ENCODE results near the gene FOXO3.
"Not testable (repeated sequence)": the region's sequence is repeated elsewhere in the genome, so short reads cannot be mapped to it uniquely, and the experiment has no call there.

DNA sequence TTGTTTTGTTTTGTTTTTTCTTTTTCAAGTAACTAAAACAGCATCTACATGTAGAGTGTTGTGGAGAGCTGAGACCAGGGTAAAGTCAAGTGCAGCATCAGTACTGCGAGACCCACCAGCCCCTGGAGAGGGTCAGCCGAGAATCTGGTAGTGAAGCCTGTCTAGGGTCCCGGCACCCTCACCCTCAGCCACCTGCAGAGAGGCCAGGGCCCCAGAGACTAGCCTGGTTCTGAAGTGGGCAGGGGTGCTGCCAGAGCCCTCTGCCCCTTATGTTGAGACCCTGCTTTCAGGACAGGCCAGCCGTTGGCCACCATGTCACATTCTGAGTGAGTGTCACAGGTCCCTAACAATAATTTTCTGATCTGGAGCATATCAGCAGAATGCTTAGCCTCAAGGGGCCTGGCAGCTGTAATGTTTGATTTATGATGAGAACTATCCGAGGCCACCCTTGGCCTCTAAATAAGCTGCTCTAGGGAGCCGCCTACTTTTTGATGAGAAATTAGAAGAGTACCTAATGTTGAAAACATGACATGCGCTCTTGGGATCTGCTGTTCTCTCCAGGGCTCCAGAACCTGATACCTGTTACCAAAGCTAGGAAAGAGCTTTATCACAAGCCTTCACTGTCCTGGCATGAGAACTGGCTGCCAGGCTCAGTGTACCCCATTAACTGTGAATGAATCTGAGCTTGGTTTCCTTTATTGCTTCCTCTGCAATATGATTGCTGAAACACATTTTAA lies 121.8 kb downstream of the FOXO3 start:
- not testable (repeated sequence) for TF ChIP-seq ARID2 (CRISPR knock-in tag; IDR thresholded peaks at IDR 0.05; ENCODE audit: borderline replicate concordance); ZFP36L2 (CRISPR knock-in tag; IDR thresholded peaks at IDR 0.05); NFYB (CRISPR knock-in tag; IDR thresholded peaks at IDR 0.05); NFE2L1 (CRISPR knock-in tag; IDR thresholded peaks at IDR 0.05; ENCODE audit: borderline replicate concordance); POLR2AphosphoS5 (IDR thresholded peaks at IDR 0.05; ENCODE audit: low read depth, low read length); ZNF160 (CRISPR knock-in tag; IDR thresholded peaks at IDR 0.05); EED (CRISPR knock-in tag; IDR thresholded peaks at IDR 0.05); CC2D1A (CRISPR knock-in tag; IDR thresholded peaks at IDR 0.05)
- TF ChIP-seq, protein P1, sequence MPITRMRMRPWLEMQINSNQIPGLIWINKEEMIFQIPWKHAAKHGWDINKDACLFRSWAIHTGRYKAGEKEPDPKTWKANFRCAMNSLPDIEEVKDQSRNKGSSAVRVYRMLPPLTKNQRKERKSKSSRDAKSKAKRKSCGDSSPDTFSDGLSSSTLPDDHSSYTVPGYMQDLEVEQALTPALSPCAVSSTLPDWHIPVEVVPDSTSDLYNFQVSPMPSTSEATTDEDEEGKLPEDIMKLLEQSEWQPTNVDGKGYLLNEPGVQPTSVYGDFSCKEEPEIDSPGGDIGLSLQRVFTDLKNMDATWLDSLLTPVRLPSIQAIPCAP (CRISPR knock-in tag; IDR thresholded peaks at IDR 0.05; ENCODE audit: low read depth): not testable (repeated sequence)
- TF ChIP-seq, protein P2, sequence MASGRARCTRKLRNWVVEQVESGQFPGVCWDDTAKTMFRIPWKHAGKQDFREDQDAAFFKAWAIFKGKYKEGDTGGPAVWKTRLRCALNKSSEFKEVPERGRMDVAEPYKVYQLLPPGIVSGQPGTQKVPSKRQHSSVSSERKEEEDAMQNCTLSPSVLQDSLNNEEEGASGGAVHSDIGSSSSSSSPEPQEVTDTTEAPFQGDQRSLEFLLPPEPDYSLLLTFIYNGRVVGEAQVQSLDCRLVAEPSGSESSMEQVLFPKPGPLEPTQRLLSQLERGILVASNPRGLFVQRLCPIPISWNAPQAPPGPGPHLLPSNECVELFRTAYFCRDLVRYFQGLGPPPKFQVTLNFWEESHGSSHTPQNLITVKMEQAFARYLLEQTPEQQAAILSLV (CRISPR knock-in tag; IDR thresholded peaks at IDR 0.05; ENCODE audit: borderline replicate concordance): not testable (repeated sequence)
- TF ChIP-seq, protein P3, sequence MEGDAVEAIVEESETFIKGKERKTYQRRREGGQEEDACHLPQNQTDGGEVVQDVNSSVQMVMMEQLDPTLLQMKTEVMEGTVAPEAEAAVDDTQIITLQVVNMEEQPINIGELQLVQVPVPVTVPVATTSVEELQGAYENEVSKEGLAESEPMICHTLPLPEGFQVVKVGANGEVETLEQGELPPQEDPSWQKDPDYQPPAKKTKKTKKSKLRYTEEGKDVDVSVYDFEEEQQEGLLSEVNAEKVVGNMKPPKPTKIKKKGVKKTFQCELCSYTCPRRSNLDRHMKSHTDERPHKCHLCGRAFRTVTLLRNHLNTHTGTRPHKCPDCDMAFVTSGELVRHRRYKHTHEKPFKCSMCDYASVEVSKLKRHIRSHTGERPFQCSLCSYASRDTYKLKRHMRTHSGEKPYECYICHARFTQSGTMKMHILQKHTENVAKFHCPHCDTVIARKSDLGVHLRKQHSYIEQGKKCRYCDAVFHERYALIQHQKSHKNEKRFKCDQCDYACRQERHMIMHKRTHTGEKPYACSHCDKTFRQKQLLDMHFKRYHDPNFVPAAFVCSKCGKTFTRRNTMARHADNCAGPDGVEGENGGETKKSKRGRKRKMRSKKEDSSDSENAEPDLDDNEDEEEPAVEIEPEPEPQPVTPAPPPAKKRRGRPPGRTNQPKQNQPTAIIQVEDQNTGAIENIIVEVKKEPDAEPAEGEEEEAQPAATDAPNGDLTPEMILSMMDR (CRISPR knock-in tag; IDR thresholded peaks at IDR 0.05): not testable (repeated sequence)
- TF ChIP-seq, protein P4, sequence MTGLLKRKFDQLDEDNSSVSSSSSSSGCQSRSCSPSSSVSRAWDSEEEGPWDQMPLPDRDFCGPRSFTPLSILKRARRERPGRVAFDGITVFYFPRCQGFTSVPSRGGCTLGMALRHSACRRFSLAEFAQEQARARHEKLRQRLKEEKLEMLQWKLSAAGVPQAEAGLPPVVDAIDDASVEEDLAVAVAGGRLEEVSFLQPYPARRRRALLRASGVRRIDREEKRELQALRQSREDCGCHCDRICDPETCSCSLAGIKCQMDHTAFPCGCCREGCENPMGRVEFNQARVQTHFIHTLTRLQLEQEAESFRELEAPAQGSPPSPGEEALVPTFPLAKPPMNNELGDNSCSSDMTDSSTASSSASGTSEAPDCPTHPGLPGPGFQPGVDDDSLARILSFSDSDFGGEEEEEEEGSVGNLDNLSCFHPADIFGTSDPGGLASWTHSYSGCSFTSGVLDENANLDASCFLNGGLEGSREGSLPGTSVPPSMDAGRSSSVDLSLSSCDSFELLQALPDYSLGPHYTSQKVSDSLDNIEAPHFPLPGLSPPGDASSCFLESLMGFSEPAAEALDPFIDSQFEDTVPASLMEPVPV (CRISPR knock-in tag; IDR thresholded peaks at IDR 0.05): not testable (repeated sequence)
